Fibroblast of skin of scalp (primary cell): ENCODE data around the gene TOP2A.

Experiments
- DNase-seq: peaks from one replicate; pipeline ENCODE4 v3.0.0-alpha.2; 2013

Gene TOP2A

GRCh38 chr17:40453881-40454612 is 36.4 kb upstream of the TOP2A start:
- DNase-seq: no peak

- no peak for DNase-seq
Measured at GRCh38 chr17:40452921-40453378, 35.3 kb upstream of the TOP2A start.

- peak; percentile 93 for DNase-seq
Measured at GRCh38 chr17:40452216-40452787, 34.6 kb upstream of the TOP2A start.

GRCh38 chr17:40451420-40451819 is 33.7 kb upstream of the TOP2A start:
- peak; percentile 93 for DNase-seq

- no peak for DNase-seq
Measured at GRCh38 chr17:40450175-40450574, 32.5 kb upstream of the TOP2A start.

- DNase-seq: no peak
Measured at GRCh38 chr17:40448639-40449261, 31.1 kb upstream of the TOP2A start.

GRCh38 chr17:40448213-40448638 is 30.5 kb upstream of the TOP2A start:
- DNase-seq: no peak

- no peak for DNase-seq
Measured at GRCh38 chr17:40447806-40448205, 30.1 kb upstream of the TOP2A start.

- DNase-seq: no peak
Measured at GRCh38 chr17:40447148-40447644, 29.5 kb upstream of the TOP2A start.

- no peak for DNase-seq
Measured at GRCh38 chr17:40445751-40446468, 28.2 kb upstream of the TOP2A start.

GRCh38 chr17:40443988-40444899 is 26.5 kb upstream of the TOP2A start:
- DNase-seq: no peak

GRCh38 chr17:40443196-40443987 is 25.7 kb upstream of the TOP2A start, which contains the start of gene IGFBP4:
TSS of gene IGFBP4 (plus strand) at chr17:40443450. CDS start at chr17:40443736, 286 bp downstream.
- peak; percentile 84 for DNase-seq

GRCh38 chr17:40442392-40443195 is 24.9 kb upstream of the TOP2A start:
- DNase-seq: no peak

GRCh38 chr17:40440166-40440565 is 22.5 kb upstream of the TOP2A start:
- no peak for DNase-seq

- no peak for DNase-seq
Measured at GRCh38 chr17:40437095-40437732, 19.5 kb upstream of the TOP2A start.

GRCh38 chr17:40436636-40437035 is 18.9 kb upstream of the TOP2A start:
- DNase-seq: no peak

- DNase-seq: no peak
Measured at GRCh38 chr17:40433551-40434415, 16.1 kb upstream of the TOP2A start.

- DNase-seq: peak; percentile 56
Measured at GRCh38 chr17:40432864-40433528, 15.3 kb upstream of the TOP2A start.
